HCT116 (cell line): ENCODE data around the gene TBC1D16. TPM values are rescaled to one million over a fixed set of nuclear protein-coding genes. Genes with fewer than 3 reads are reported as not detected.
A peak's percentile ranks its signal among the peaks of the same experiment; 100 is the strongest.

Experiments
- ATAC-seq: fragments of 200-7000 bp; cut with Tn5 transposase; 2 replicates; pipeline ENCODE4 v1.9.1; 2020; ENCODE audit warnings: mild to moderate bottlenecking, moderate library complexity
- BruUV-seq: library from RNA; stranded (reverse); fragments of 400-500 nt; replicated peaks from 2 replicates; lab custom pipeline; 2021; lab: Mats Ljungman, UMichigan
- CTCF ChIA-PET: fragments of 300-600 bp; sonication (Branson Sonifier 250); formaldehyde crosslinking; loops from one replicate; lab custom pipeline; 2021; ENCODE audit warnings: antibody characterized with exemption; lab: Charles Lee
- POLR2A ChIA-PET: fragments of 300-600, 350-600 bp; sonication (Branson Sonifier 250); formaldehyde crosslinking; loops from one replicate; lab custom pipeline; 2021; ENCODE audit warnings: antibody characterized with exemption; lab: Charles Lee
- RAD21 ChIA-PET, 2 experiments: fragments of 300-600 bp; sonication (Branson Sonifier 250); formaldehyde crosslinking; loops; one replicate each; lab custom pipeline; 2023; ENCODE audit warnings: low total read pairs in 2 of 2; ENCODE audit not compliant: uncharacterized antibody in 2 of 2, unreplicated experiment in 2 of 2, low non-redundant PET in 1 of 2; lab: Charles Lee
- DNase-seq: peaks from one replicate; pipeline ENCODE4 v3.0.0-alpha.2; 2010; ENCODE audit warnings: low read depth, low spot score
- H2AFZ ChIP-seq: fragments of 200-600 bp; shearing (Covaris generic), sonication (generic); 2 replicates; pipeline ENCODE4 v1.6.1; 2017; ENCODE audit warnings: low read depth, mixed run types, mixed read lengths, antibody characterized with exemption, low read length; ENCODE audit not compliant: poor library complexity, severe bottlenecking
- H3K27ac ChIP-seq: 2 replicates; pipeline ENCODE4 v1.5.1; 2012; ENCODE audit warnings: low read depth, low read length
- H3K27me3 ChIP-seq: fragments of 200-600 bp; sonication (generic); 2 replicates; pipeline ENCODE4 v1.6.1; 2016; ENCODE audit warnings: mixed run types, low read length, mixed read lengths; ENCODE audit not compliant: insufficient read depth
- H3K36me3 ChIP-seq, 2 experiments: fragments of 200-500 bp in 1 of 2; fragments of 200-600 bp in 1 of 2; sonication (Bioruptor generic) in 1 of 2; sonication (generic) in 1 of 2; 2 replicates each; pipeline versions ENCODE4 v1.5.1 to v1.6.1; 2014 to 2016; ENCODE audit warnings: low read length in 2 of 2, inconsistent platforms in 1 of 2, mixed read lengths in 1 of 2, mixed run types in 1 of 2; ENCODE audit not compliant: insufficient read depth in 2 of 2, control insufficient read depth in 1 of 2
- H3K4me1 ChIP-seq, 2 experiments: fragments of 200-600 bp in 1 of 2; sonication (generic) in 1 of 2; 2 replicates each; pipeline versions ENCODE4 v1.5.1 to v1.6.1; 2012 to 2017; ENCODE audit warnings: low read length in 2 of 2, inconsistent platforms in 1 of 2, mild to moderate bottlenecking in 1 of 2, mixed read lengths in 1 of 2, mixed run types in 1 of 2, moderate library complexity in 1 of 2; ENCODE audit not compliant: insufficient read depth in 2 of 2, control insufficient read depth in 1 of 2
- H3K4me2 ChIP-seq: fragments of 200-600 bp; sonication (generic); 2 replicates; pipeline ENCODE4 v1.6.1; 2017; ENCODE audit warnings: mixed run types, low read length, mixed read lengths
- H3K4me3 ChIP-seq, 2 experiments: fragments of 200-600 bp in 1 of 2; sonication (generic) in 1 of 2; replicated peaks in 1 of 2; 2 replicates each; pipeline ENCODE4 v1.5.1; 2011 to 2016; ENCODE audit warnings: low read length in 2 of 2, control low read depth in 1 of 2, low read depth in 1 of 2, mild to moderate bottlenecking in 1 of 2, mixed read lengths in 1 of 2, mixed run types in 1 of 2
- H3K79me2 ChIP-seq: fragments of 200-600 bp; sonication (generic); 2 replicates; pipeline ENCODE4 v1.6.1; 2017; ENCODE audit warnings: mild to moderate bottlenecking, mixed run types, low read length, moderate library complexity, mixed read lengths; ENCODE audit not compliant: insufficient read depth
- H3K9ac ChIP-seq: fragments of 200-600 bp; sonication (generic); 2 replicates; pipeline ENCODE4 v1.6.1; 2016; ENCODE audit warnings: low read length, mixed read lengths
- H3K9me2 ChIP-seq: fragments of 200-600 bp; sonication (generic), shearing (Covaris generic); 2 replicates; pipeline ENCODE4 v1.6.1; 2017; ENCODE audit warnings: mixed run types, mild to moderate bottlenecking, moderate library complexity; ENCODE audit not compliant: insufficient read depth
- H3K9me3 ChIP-seq, 2 experiments: fragments of 200-500 bp in 1 of 2; fragments of 200-600 bp in 1 of 2; sonication (Bioruptor generic) in 1 of 2; sonication (generic) in 1 of 2; 2 replicates each; pipeline ENCODE4 v1.6.1; 2014 to 2017; ENCODE audit warnings: low read length in 2 of 2, mixed read lengths in 2 of 2, inconsistent platforms in 1 of 2, low read depth in 1 of 2, mild to moderate bottlenecking in 1 of 2, mixed run types in 1 of 2, moderate library complexity in 1 of 2; ENCODE audit not compliant: control insufficient read depth in 1 of 2, insufficient read depth in 1 of 2
- H4K20me1 ChIP-seq: fragments of 200-600 bp; sonication (generic), shearing (Covaris generic); 2 replicates; pipeline ENCODE4 v1.6.1; 2017; ENCODE audit warnings: mixed run types, mild to moderate bottlenecking, moderate library complexity; ENCODE audit not compliant: insufficient read depth
- ATF3 ChIP-seq: IDR thresholded peaks from 2 replicates; pipeline ENCODE4 v1.6.1; 2012
- CTCF ChIP-seq, 3 experiments: fragments of 200-600 bp in 1 of 3; sonication (generic) in 1 of 3; IDR thresholded peaks in 2 of 3; conservative IDR thresholded peaks in 1 of 3; 2 replicates each; pipeline ENCODE4 v1.5.1; 2012 to 2017; ENCODE audit warnings: low read depth in 2 of 3, low read length in 2 of 3, antibody characterized with exemption in 1 of 3, borderline replicate concordance in 1 of 3, control low read depth in 1 of 3, mild to moderate bottlenecking in 1 of 3, mixed read lengths in 1 of 3, mixed run types in 1 of 3, moderate library complexity in 1 of 3; ENCODE audit not compliant: insufficient read depth in 1 of 3
- ELF1 ChIP-seq: IDR thresholded peaks from 2 replicates; pipeline ENCODE4 v1.6.1; 2012; ENCODE audit warnings: low read depth, borderline replicate concordance
- EZH2 ChIP-seq: fragments of 200-600 bp; sonication (generic); IDR thresholded peaks from 2 replicates; pipeline ENCODE4 v1.6.1; 2017; ENCODE audit warnings: antibody characterized with exemption, mixed run types
- JUND ChIP-seq: IDR thresholded peaks from 2 replicates; pipeline ENCODE4 v1.6.1; 2012
- MAX ChIP-seq: IDR thresholded peaks from 2 replicates; pipeline ENCODE4 v1.6.1; 2012
- POLR2A ChIP-seq: IDR thresholded peaks from 2 replicates; pipeline ENCODE4 v1.7.0; 2011; ENCODE audit warnings: borderline replicate concordance; ENCODE audit not compliant: insufficient read depth, insufficient read length; ENCODE audit errors: extremely low read depth
- POLR2AphosphoS5 ChIP-seq: IDR thresholded peaks from 2 replicates; pipeline ENCODE4 v1.6.1; 2011; ENCODE audit warnings: mild to moderate bottlenecking, low read depth, low read length, moderate library complexity
- RAD21 ChIP-seq: IDR thresholded peaks from 2 replicates; pipeline ENCODE4 v1.6.1; 2012; ENCODE audit warnings: low read depth, mild to moderate bottlenecking
- SP1 ChIP-seq: IDR thresholded peaks from 2 replicates; pipeline ENCODE4 v1.6.1; 2012; ENCODE audit warnings: low read depth
- SRF ChIP-seq: IDR thresholded peaks from 2 replicates; pipeline ENCODE4 v1.6.1; 2012; ENCODE audit warnings: low read depth
- YY1 ChIP-seq: IDR thresholded peaks from 2 replicates; pipeline ENCODE4 v1.6.1; 2011; ENCODE audit warnings: low read length, low read depth, moderate library complexity, mild to moderate bottlenecking; ENCODE audit not compliant: insufficient replicate concordance; ENCODE audit errors: extremely low read depth
- ZBTB33 ChIP-seq: IDR thresholded peaks from 2 replicates; pipeline ENCODE4 v1.6.1; 2011; ENCODE audit warnings: mild to moderate bottlenecking, low read length, moderate library complexity; ENCODE audit not compliant: insufficient replicate concordance; ENCODE audit errors: extremely low read depth
- ZNF274 ChIP-seq: fragments of 200-500 bp; sonication (Bioruptor generic); IDR thresholded peaks from 2 replicates; pipeline ENCODE4 v1.6.1; 2014; ENCODE audit warnings: mild to moderate bottlenecking, low read depth, low read length, inconsistent platforms
- intact Hi-C: fragments of 100-400 bp; cut with micrococcal nuclease; formaldehyde crosslinking; loops from 2 replicates; pipeline ENCODE4 v1.10.0; 2022
- total RNA-seq: library from RNA; stranded (reverse); gene quantifications from one replicate; pipeline ENCODE4 v1.2.1, GENCODE V29; 2021; ENCODE audit not compliant: unreplicated experiment

TBC1D16 gene
- total RNA-seq, 1 experiment from 2014 or later: 31.1 TPM

GRCh38 chr17:80009391-80010282 is 26.0 kb downstream of the TBC1D16 start (continued):
- TF ChIP-seq CTCF (IDR thresholded peaks at IDR 0.05 in 2 of 3, conservative IDR thresholded peaks at IDR 0.05 in 1 of 3; ENCODE audit: borderline replicate concordance in 1 of 3, insufficient read depth in 1 of 3, low read depth in 2 of 3, low read length in 2 of 3) (no peak), ELF1 (no peak)

- H3K9ac ChIP-seq: peak overlapping the region; percentile 30
- ChIA-PET POLR2A (interaction anchor here (1.4 kb wide), 1 partner anchor 199 kb away, joined by 3 read pairs; no protein-coding TSS in a partner anchor), RAD21 (interaction anchor here in 1 of 2 experiments (1.2 kb wide), 1 partner anchor 74 kb away, joined by 4 read pairs; no protein-coding TSS in a partner anchor), CTCF (interaction anchor here (0.6 to 5.2 kb wide), 40 partner anchors 9 to 979 kb away, joined by 3 to 37 read pairs (median 4); partner anchors contain the start of genes CBX4, CBX8, ENDOV and GAA)
- DNase-seq (no peak), ATAC-seq (no peak; the same call in 1 of the 2 replicates)
- H3K4me1 ChIP-seq: peaks cover 17 to 22% of the 10 kb centered on the region in 2 experiments
- no peaks in the 10 kb centered on the region; a peak in 1 of 4 replicates for H3K36me3 ChIP-seq
- H3K9me3 ChIP-seq: no peaks in the 10 kb centered on the region
- H3K4me3 ChIP-seq: no peak overlapping the region
- H3K27me3 ChIP-seq: no peaks in the 10 kb centered on the region
- H4K20me1 ChIP-seq: no peaks in the 10 kb centered on the region
- H2AFZ ChIP-seq: no peak overlapping the region
- intact Hi-C loops: loop anchor here (2.0 to 5.0 kb wide), 3 partner anchors 244 to 973 kb away; no protein-coding TSS in a partner anchor
- BruUV-seq: no TSS peak
- TF ChIP-seq ATF3 (no peak), SRF (no peak), ZNF274 (no peak), POLR2A (no peak), SP1 (no peak), ELF1 (no peak), MAX (no peak), ZBTB33 (no peak), YY1 (no peak), RAD21 (no peak), JUND (no peak), POLR2AphosphoS5 (no peak), EZH2 (no peak)
- H3K79me2 ChIP-seq: no peaks in the 10 kb centered on the region
- H3K27ac ChIP-seq: peak overlapping the region; percentile 23; the same call in 1 of the 2 replicates
- H3K9me2 ChIP-seq: no peaks in the 10 kb centered on the region
- H3K4me2 ChIP-seq: peak overlapping the region; percentile 56
These were observed 26.8 kb downstream of the TBC1D16 start for GRCh38 chr17:80008848-80009247.
